SK-N-SH (cell line): ENCODE measurements around the gene WDFY2. TPM values are rescaled to one million over a fixed set of nuclear protein-coding genes. Genes with fewer than 3 reads are reported as not detected.
A peak's percentile ranks its signal among the peaks of the same experiment; 100 is the strongest.

Experiments
- CTCF ChIA-PET: fragments of 300-600, 350-600 bp; formaldehyde crosslinking; extraction: SDS; loops from one replicate; lab custom pipeline; 2021; lab: Yijun Ruan, JAX
- POLR2A ChIA-PET: fragments of 350-600 bp; sonication (Branson Sonifier 250); formaldehyde crosslinking; extraction: SDS; loops from one replicate; lab custom pipeline; 2020; ENCODE audit warnings: antibody characterized with exemption, inconsistent platforms; lab: Yijun Ruan, JAX
- DNase-seq: peaks from one replicate; pipeline ENCODE4 v3.0.0; 2012
- H2AFZ ChIP-seq: fragments of 200-600 bp; sonication (generic); 2 replicates; pipeline ENCODE4 v1.8.1; 2016; ENCODE audit warnings: antibody characterized with exemption, mild to moderate bottlenecking, low read depth
- H3F3A ChIP-seq: fragments of 200-600 bp; sonication (generic); replicated peaks from 2 replicates; pipeline ENCODE3; 2016; ENCODE audit warnings: antibody characterized with exemption, mild to moderate bottlenecking; ENCODE audit not compliant: insufficient read depth
- H3K27ac ChIP-seq, 2 experiments: fragments of 200-500 bp in 1 of 2; fragments of 200-600 bp in 1 of 2; sonication (Bioruptor generic) in 1 of 2; sonication (generic), shearing (Covaris generic) in 1 of 2; 2 replicates each; pipeline versions ENCODE4 v1.5.1 to v1.6.1; 2014 to 2016; ENCODE audit warnings: low read depth in 2 of 2, inconsistent platforms in 1 of 2, low read length in 1 of 2, mild to moderate bottlenecking in 1 of 2, mixed read lengths in 1 of 2
- H3K27me3 ChIP-seq: fragments of 200-600 bp; sonication (generic), shearing (Covaris generic); 2 replicates; pipeline ENCODE4 v1.6.1; 2016; ENCODE audit warnings: mixed run types; ENCODE audit not compliant: insufficient read depth
- H3K36me3 ChIP-seq, 2 experiments: fragments of 200-500 bp in 1 of 2; fragments of 200-600 bp in 1 of 2; sonication (Bioruptor generic) in 1 of 2; sonication (generic) in 1 of 2; replicated peaks in 1 of 2; 2 replicates each; pipeline versions ENCODE3 to v1.5.1; 2014 to 2016; ENCODE audit warnings: low read length in 1 of 2, mild to moderate bottlenecking in 1 of 2; ENCODE audit not compliant: insufficient read depth in 2 of 2, control insufficient read depth in 1 of 2
- H3K4me1 ChIP-seq, 2 experiments: fragments of 200-500 bp in 1 of 2; fragments of 200-600 bp in 1 of 2; sonication (Bioruptor generic) in 1 of 2; sonication (generic), shearing (Covaris generic) in 1 of 2; 2 replicates each; pipeline versions ENCODE4 v1.5.1 to v1.6.1; 2014 to 2016; ENCODE audit warnings: low read depth in 1 of 2, low read length in 1 of 2, mixed run types in 1 of 2; ENCODE audit not compliant: insufficient read depth in 2 of 2, control insufficient read depth in 1 of 2
- H3K4me2 ChIP-seq: fragments of 200-600 bp; sonication (generic), shearing (Covaris generic); 2 replicates; pipeline ENCODE4 v1.6.1; 2017; ENCODE audit warnings: mixed run types
- H3K4me3 ChIP-seq, 2 experiments: fragments of 200-500 bp in 1 of 2; fragments of 200-600 bp in 1 of 2; sonication (Bioruptor generic) in 1 of 2; sonication (generic), shearing (Covaris generic) in 1 of 2; 2 replicates each; pipeline versions ENCODE4 v1.5.1 to v1.8.1; 2014 to 2016; ENCODE audit warnings: low read depth in 2 of 2, inconsistent platforms in 1 of 2, low read length in 1 of 2, mild to moderate bottlenecking in 1 of 2, mixed read lengths in 1 of 2, moderate library complexity in 1 of 2
- H3K79me2 ChIP-seq: fragments of 200-600 bp; sonication (generic); 2 replicates; pipeline ENCODE4 v1.8.1; 2017; ENCODE audit warnings: mild to moderate bottlenecking; ENCODE audit not compliant: insufficient read depth
- H3K9ac ChIP-seq: fragments of 200-600 bp; sonication (generic); 2 replicates; pipeline ENCODE4 v1.6.1; 2017; ENCODE audit warnings: mixed run types
- H3K9me2 ChIP-seq: fragments of 200-600 bp; sonication (generic); 2 replicates; pipeline ENCODE4 v1.6.1; 2017; ENCODE audit warnings: mixed run types
- H3K9me3 ChIP-seq: fragments of 200-600 bp; sonication (generic); 2 replicates; pipeline ENCODE4 v1.6.1; 2017; ENCODE audit warnings: mixed run types, mild to moderate bottlenecking, moderate library complexity
- H4K20me1 ChIP-seq: fragments of 200-600 bp; sonication (generic); 2 replicates; pipeline ENCODE4 v1.6.1; 2017; ENCODE audit warnings: mild to moderate bottlenecking, mixed run types; ENCODE audit not compliant: insufficient read depth
- ELF1 ChIP-seq: IDR thresholded peaks from 2 replicates; pipeline ENCODE4 v1.4.0; 2012
- EP300 ChIP-seq, 2 experiments: IDR thresholded peaks; 2 replicates each; pipeline versions ENCODE4 v1.4.0 to v1.6.1; 2012; ENCODE audit warnings: borderline replicate concordance in 1 of 2, low read depth in 1 of 2, low read length in 1 of 2
- FOSL2 ChIP-seq: IDR thresholded peaks from 2 replicates; pipeline ENCODE4 v1.4.0; 2012; ENCODE audit warnings: low read depth, mild to moderate bottlenecking, moderate library complexity, borderline replicate concordance
- MXI1 ChIP-seq: IDR thresholded peaks from 2 replicates; pipeline ENCODE4 v1.6.1; 2012; ENCODE audit warnings: mild to moderate bottlenecking, low read depth, low read length, improper control_type of control experiment
- RAD21 ChIP-seq: IDR thresholded peaks from 2 replicates; pipeline ENCODE4 v1.6.1; 2012; ENCODE audit warnings: mild to moderate bottlenecking, low read length
- RCOR1 ChIP-seq: fragments of 150-350 bp; IDR thresholded peaks from 2 replicates; pipeline ENCODE4 v1.6.1; 2017; ENCODE audit warnings: antibody characterized with exemption, low read length
- RXRA ChIP-seq: IDR thresholded peaks from 2 replicates; pipeline ENCODE4 v1.4.0; 2012; ENCODE audit warnings: low read depth, mild to moderate bottlenecking, borderline replicate concordance
- WGBS: methylation state at CpG from one replicate; pipeline ENCODE4 v1.1.6; 2017; ENCODE audit warnings: low lambda C conversion rate; 5-methylcytosine and 5-hydroxymethylcytosine counted together
- polyA plus RNA-seq, 3 experiments: library from polyadenylated mRNA; depleted of rRNA; stranded (reverse); fragments of >200 nt; gene quantifications; 2 replicates each; pipeline ENCODE4 v1.2.3, GENCODE V29; 2012
- TF ChIP-seq, protein P1 (sequence below): fragments of 200-600 bp; sonication (generic); IDR thresholded peaks from 2 replicates; pipeline ENCODE4 v1.6.1; 2017; ENCODE audit warnings: antibody characterized with exemption, mild to moderate bottlenecking, moderate library complexity
- TF ChIP-seq, protein P2 (sequence below): fragments of 150-350 bp; IDR thresholded peaks from 2 replicates; pipeline ENCODE4 v1.6.1; 2016; ENCODE audit warnings: mild to moderate bottlenecking, low read depth, low read length

WDFY2 gene
- polyA plus RNA-seq, 1 of the 3 experiments (the other 2 are of a cell fraction), result 4.1 TPM

DNA sequence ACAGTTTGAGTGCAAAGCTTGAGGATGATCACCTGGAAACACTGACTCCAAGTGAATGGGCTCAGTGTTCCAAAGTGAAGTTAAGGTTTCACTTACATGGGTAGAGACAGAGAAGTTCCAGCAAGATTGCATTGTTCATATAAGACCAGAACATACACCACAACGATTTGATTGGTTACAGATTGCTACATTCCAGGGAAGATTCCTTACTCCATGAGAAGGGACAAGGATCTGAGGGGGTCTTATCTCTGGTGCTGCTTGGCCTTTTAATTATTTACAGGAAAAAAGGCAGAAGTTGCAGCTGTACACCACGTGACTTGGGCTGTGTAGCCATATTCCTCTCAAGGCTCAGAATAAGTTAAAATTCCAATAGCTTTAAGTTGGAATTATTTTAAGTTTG lies 12.3 kb downstream of the WDFY2 start:
- no peak overlapping the region for H3K4me2 ChIP-seq

DNA sequence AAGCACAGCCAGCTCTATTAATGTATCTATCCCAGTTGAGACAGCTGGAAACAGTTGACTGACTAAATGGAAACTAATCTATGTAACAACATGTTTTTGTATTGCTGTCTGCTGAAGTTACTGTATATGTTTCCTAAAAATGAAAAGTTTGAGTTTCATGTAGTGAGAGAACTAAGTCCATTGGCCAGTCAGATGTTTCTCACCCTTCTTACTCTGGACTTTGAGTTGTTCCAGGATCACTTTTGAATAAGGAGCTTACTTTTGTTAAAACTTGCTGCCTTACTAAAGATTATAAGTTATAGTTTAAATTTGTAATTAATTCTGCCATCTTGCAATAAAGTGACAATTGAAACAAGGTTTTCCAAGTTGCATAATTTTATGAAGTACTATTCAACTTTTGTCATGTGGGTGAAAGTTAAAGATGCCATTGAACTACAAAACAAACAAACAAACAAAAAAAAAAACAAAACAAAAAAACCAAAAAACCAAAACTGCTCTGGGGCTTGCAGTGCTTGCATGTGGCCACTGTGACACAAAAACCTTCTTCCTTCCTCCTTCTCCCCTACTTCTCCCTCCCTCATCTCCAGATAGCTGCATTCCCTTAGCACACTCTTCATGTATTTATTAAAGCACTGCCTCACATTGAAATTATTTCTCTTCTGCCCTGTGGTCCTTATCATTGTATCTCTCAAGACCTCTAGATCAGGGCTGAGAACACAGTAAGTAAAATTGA lies 15.3 kb downstream of the WDFY2 start:
- H3K36me3 ChIP-seq, result no peaks in the 10 kb centered on the region
- H3K27me3 ChIP-seq, result no peaks in the 10 kb centered on the region
- ChIA-PET POLR2A (interaction anchor here (0.9 to 1.0 kb wide), 2 partner anchors 15 to 147 kb away, joined by 3 read pairs; partner anchors contain the start of gene INTS6), CTCF (interaction anchor here (1.6 kb wide), 1 partner anchor 14 kb away, joined by 3 read pairs; no protein-coding TSS in a partner anchor)
- H3K9ac ChIP-seq, result no peak overlapping the region
- H2AFZ ChIP-seq, result no peak overlapping the region
- no peak overlapping the region for H3K27ac ChIP-seq
- 0 out of 2 replicates have a peak, but pooled peaks cover 5% of the 10 kb centered on the region for H4K20me1 ChIP-seq
- DNase-seq, result no peak
- H3K4me1 ChIP-seq, result peaks cover 7 to 10% of the 10 kb centered on the region in 2 experiments; a peak in 2 of 4 replicates
- no peaks in the 10 kb centered on the region for H3K9me3 ChIP-seq
- no peak overlapping the region for H3K4me3 ChIP-seq
- TF ChIP-seq MXI1, result no peak
- TF ChIP-seq, protein P1, sequence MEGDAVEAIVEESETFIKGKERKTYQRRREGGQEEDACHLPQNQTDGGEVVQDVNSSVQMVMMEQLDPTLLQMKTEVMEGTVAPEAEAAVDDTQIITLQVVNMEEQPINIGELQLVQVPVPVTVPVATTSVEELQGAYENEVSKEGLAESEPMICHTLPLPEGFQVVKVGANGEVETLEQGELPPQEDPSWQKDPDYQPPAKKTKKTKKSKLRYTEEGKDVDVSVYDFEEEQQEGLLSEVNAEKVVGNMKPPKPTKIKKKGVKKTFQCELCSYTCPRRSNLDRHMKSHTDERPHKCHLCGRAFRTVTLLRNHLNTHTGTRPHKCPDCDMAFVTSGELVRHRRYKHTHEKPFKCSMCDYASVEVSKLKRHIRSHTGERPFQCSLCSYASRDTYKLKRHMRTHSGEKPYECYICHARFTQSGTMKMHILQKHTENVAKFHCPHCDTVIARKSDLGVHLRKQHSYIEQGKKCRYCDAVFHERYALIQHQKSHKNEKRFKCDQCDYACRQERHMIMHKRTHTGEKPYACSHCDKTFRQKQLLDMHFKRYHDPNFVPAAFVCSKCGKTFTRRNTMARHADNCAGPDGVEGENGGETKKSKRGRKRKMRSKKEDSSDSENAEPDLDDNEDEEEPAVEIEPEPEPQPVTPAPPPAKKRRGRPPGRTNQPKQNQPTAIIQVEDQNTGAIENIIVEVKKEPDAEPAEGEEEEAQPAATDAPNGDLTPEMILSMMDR, result peak; percentile 13; the same call in 1 of the 2 replicates
- TF ChIP-seq RCOR1, result no peak
- H3F3A ChIP-seq, result no peaks in the 10 kb centered on the region
- H3K79me2 ChIP-seq, result peaks cover 86% of the 10 kb centered on the region
- H3K4me2 ChIP-seq, result no peak overlapping the region
- H3K9me2 ChIP-seq, result no peaks in the 10 kb centered on the region

More for the DNA sequence above, 12.3 kb downstream of the WDFY2 start:
- Histone ChIP-seq H4K20me1 (0 out of 2 replicates have a peak, but pooled peaks cover 5% of the 10 kb centered on the region), H3K4me3 (no peak overlapping the region), H3K27me3 (no peaks in the 10 kb centered on the region), H3K9ac (no peak overlapping the region), H3K9me2 (no peaks in the 10 kb centered on the region), H3K36me3 (no peaks in the 10 kb centered on the region), H2AFZ (no peak overlapping the region), H3K9me3 (no peaks in the 10 kb centered on the region), H3K27ac (no peak overlapping the region), H3K79me2 (peaks cover 94% of the 10 kb centered on the region), H3K4me1 (peaks cover 13 to 14% of the 10 kb centered on the region in 2 experiments; a peak in 3 of 4 replicates), H3F3A (peaks cover 7% of the 10 kb centered on the region)
- CTCF ChIA-PET, result interaction anchor here (0.7 to 2.3 kb wide), 3 partner anchors 10 to 201 kb away, joined by 3 to 9 read pairs (median 4); no protein-coding TSS in a partner anchor
- no peak for DNase-seq
- TF ChIP-seq FOSL2, result no peak
- TF ChIP-seq RAD21, result no peak
- no peak for TF ChIP-seq ELF1
- no peak for TF ChIP-seq EP300 (IDR thresholded peaks at IDR 0.05; ENCODE audit: borderline replicate concordance in 1 of 2, low read depth in 1 of 2, low read length in 1 of 2)
- TF ChIP-seq RXRA, result no peak
- TF ChIP-seq, protein P2, sequence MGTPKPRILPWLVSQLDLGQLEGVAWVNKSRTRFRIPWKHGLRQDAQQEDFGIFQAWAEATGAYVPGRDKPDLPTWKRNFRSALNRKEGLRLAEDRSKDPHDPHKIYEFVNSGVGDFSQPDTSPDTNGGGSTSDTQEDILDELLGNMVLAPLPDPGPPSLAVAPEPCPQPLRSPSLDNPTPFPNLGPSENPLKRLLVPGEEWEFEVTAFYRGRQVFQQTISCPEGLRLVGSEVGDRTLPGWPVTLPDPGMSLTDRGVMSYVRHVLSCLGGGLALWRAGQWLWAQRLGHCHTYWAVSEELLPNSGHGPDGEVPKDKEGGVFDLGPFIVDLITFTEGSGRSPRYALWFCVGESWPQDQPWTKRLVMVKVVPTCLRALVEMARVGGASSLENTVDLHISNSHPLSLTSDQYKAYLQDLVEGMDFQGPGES, result no peak
- WGBS, result 64% methylated on average over 2 of the region's 2 CpGs
- POLR2A ChIA-PET, result no interaction called here
